CD14-positive monocyte (primary cell): ENCODE measurements around the gene ARL15. TPM values are rescaled to one million over a fixed set of nuclear protein-coding genes. Genes with fewer than 3 reads are reported as not detected.

Experiments used
- DNase-seq, 3 donors: peaks; one replicate each; pipeline ENCODE4 v3.0.0-alpha.2; 2011 to 2022
- H2AFZ ChIP-seq: 2 replicates; pipeline ENCODE4 v1.6.0; 2012; ENCODE audit warnings: mild to moderate bottlenecking, low read depth, low read length, inconsistent platforms; ENCODE audit not compliant: insufficient read depth, poor library complexity, severe bottlenecking
- H3K27ac ChIP-seq, 2 donors: 1 replicate in 1 of 2; 2 replicates in 1 of 2; pipeline ENCODE4 v1.5.1; 2012 to 2013; ENCODE audit warnings: low read length in 2 of 2, control low read depth in 1 of 2, inconsistent platforms in 1 of 2, low read depth in 1 of 2, mild to moderate bottlenecking in 1 of 2
- H3K27me3 ChIP-seq, 2 donors: one replicate each; pipeline versions ENCODE4 v1.6.0 to v1.6.1; 2011 to 2013; ENCODE audit warnings: low read length in 2 of 2; ENCODE audit not compliant: control insufficient read depth in 2 of 2, insufficient read depth in 2 of 2
- H3K36me3 ChIP-seq, 2 donors: replicated peaks in 1 of 2; 1 replicate in 1 of 2; 2 replicates in 1 of 2; pipeline versions ENCODE4 v1.5.1 to v1.6.1; 2012 to 2013; ENCODE audit warnings: low read length in 2 of 2, control low read depth in 1 of 2, inconsistent platforms in 1 of 2, mild to moderate bottlenecking in 1 of 2; ENCODE audit not compliant: insufficient read depth in 2 of 2, control insufficient read depth in 1 of 2
- H3K4me1 ChIP-seq, 2 donors: 1 replicate in 1 of 2; 2 replicates in 1 of 2; pipeline versions ENCODE4 v1.5.1 to v1.6.1; 2012 to 2013; ENCODE audit warnings: low read length in 2 of 2, control low read depth in 1 of 2, inconsistent platforms in 1 of 2, mild to moderate bottlenecking in 1 of 2, moderate library complexity in 1 of 2; ENCODE audit not compliant: insufficient read depth in 2 of 2, control insufficient read depth in 1 of 2
- H3K4me2 ChIP-seq: replicated peaks from 2 replicates; pipeline ENCODE3; 2012; ENCODE audit warnings: low read length, moderate library complexity, mild to moderate bottlenecking; ENCODE audit not compliant: poor library complexity, severe bottlenecking; ENCODE audit errors: extremely low read depth
- H3K4me3 ChIP-seq, 3 experiments: fragments of 200-600 bp in 1 of 3; sonication (generic) in 1 of 3; replicated peaks in 1 of 3; 1 replicate in 2 of 3; 2 replicates in 1 of 3; pipeline ENCODE4 v1.5.1; 2011 to 2013; ENCODE audit warnings: low read length in 3 of 3, mild to moderate bottlenecking in 3 of 3, control low read depth in 2 of 3, low read depth in 2 of 3, inconsistent platforms in 1 of 3, moderate library complexity in 1 of 3
- H3K79me2 ChIP-seq: 2 replicates; pipeline ENCODE4 v1.6.0; 2012; ENCODE audit warnings: mild to moderate bottlenecking, control low read depth, inconsistent platforms, low read length, moderate library complexity; ENCODE audit not compliant: insufficient read depth
- H3K9ac ChIP-seq: 2 replicates; pipeline ENCODE4 v1.6.0; 2017; ENCODE audit warnings: low read length, mild to moderate bottlenecking; ENCODE audit not compliant: insufficient read depth, poor library complexity, severe bottlenecking
- H3K9me3 ChIP-seq, 2 donors: replicated peaks in 1 of 2; 1 replicate in 1 of 2; 2 replicates in 1 of 2; pipeline versions ENCODE4 v1.5.1 to v1.6.1; 2012 to 2013; ENCODE audit warnings: low read length in 2 of 2, control low read depth in 1 of 2; ENCODE audit not compliant: control insufficient read depth in 1 of 2, insufficient read depth in 1 of 2
- H4K20me1 ChIP-seq: 2 replicates; pipeline ENCODE4 v1.6.0; 2012; ENCODE audit warnings: mild to moderate bottlenecking, low read length, control low read depth, moderate library complexity; ENCODE audit not compliant: insufficient read depth
- H3K27ac Mint-ChIP-seq, 7 donors: one replicate each; pipeline ENCODE4 v1.8.0; 2020; ENCODE audit warnings: mild to moderate bottlenecking in 7 of 7, mixed read lengths in 7 of 7, moderate library complexity in 6 of 7, inconsistent platforms in 2 of 7
- H3K27me3 Mint-ChIP-seq, 3 donors: one replicate each; pipeline ENCODE4 v1.8.0; 2021 to 2022; ENCODE audit warnings: low read depth in 3 of 3, mild to moderate bottlenecking in 3 of 3, mixed read lengths in 3 of 3, moderate library complexity in 3 of 3, inconsistent platforms in 1 of 3
- H3K36me3 Mint-ChIP-seq, 2 donors: one replicate each; pipeline ENCODE4 v1.8.0; 2020; ENCODE audit warnings: mixed read lengths in 2 of 2, inconsistent platforms in 1 of 2, mild to moderate bottlenecking in 1 of 2
- H3K4me1 Mint-ChIP-seq: one replicate; pipeline ENCODE4 v1.8.0; 2020; ENCODE audit warnings: mild to moderate bottlenecking, mixed read lengths
- H3K4me3 Mint-ChIP-seq, 2 donors: one replicate each; pipeline ENCODE4 v1.8.0; 2020; ENCODE audit warnings: mild to moderate bottlenecking in 2 of 2, mixed read lengths in 2 of 2, moderate library complexity in 1 of 2
- H3K9me3 Mint-ChIP-seq, 7 donors: one replicate each; pipeline ENCODE4 v1.8.0; 2020 to 2022; ENCODE audit warnings: mixed read lengths in 7 of 7, mild to moderate bottlenecking in 6 of 7, moderate library complexity in 6 of 7, inconsistent platforms in 2 of 7
- CTCF ChIP-seq: fragments of 200-600 bp; IDR thresholded peaks from one replicate; pipeline ENCODE4 v1.8.0; 2022; ENCODE audit warnings: antibody characterized with exemption, mild to moderate bottlenecking
- WGBS: methylation state at CpG from one replicate; pipeline ENCODE4 v1.1.5; 2013; ENCODE audit warnings: missing lambda C conversion rate; ENCODE audit not compliant: insufficient coverage; 5-methylcytosine and 5-hydroxymethylcytosine counted together
- intact Hi-C, 2 donors: fragments of 100-400 bp; cut with micrococcal nuclease; formaldehyde crosslinking; loops; one replicate each; pipeline versions ENCODE4 v1.15.0 to v1.15.1; 2023
- polyA plus RNA-seq, 3 donors: library from polyadenylated mRNA; depleted of rRNA in 1 of 3; unstranded in 2 of 3; stranded (reverse) in 1 of 3; fragments of 300-500 nt in 2 of 3; fragments of >200 nt in 1 of 3; fragmentation: Illumina TruSeq in 2 of 3; gene quantifications; 1 replicate in 2 of 3; 2 replicates in 1 of 3; pipeline ENCODE4 v1.2.3, GENCODE V29; 2012 to 2021

Gene ARL15
- polyA plus RNA-seq, 3 donors = 10.5 to 27.6 (median 18.0) TPM

- WGBS = 100% methylated on average over 1 of the region's 1 CpG
- peaks cover 0 to 3% (median 0%) of the 10 kb centered on the region in 7 donors for H3K9me3 Mint-ChIP-seq
- DNase-seq = no peak
- TF ChIP-seq CTCF = no peak
- Histone ChIP-seq H3K4me2 (no peak overlapping the region), H3K9ac (no peak overlapping the region), H3K9me3 (peaks cover 0 to 2% of the 10 kb centered on the region in 2 donors), H4K20me1 (no peaks in the 10 kb centered on the region), H3K27ac (no peak overlapping the region), H3K4me1 (no peaks in the 10 kb centered on the region), H2AFZ (no peak overlapping the region), H3K4me3 (no peak overlapping the region), H3K36me3 (no peaks in the 10 kb centered on the region), H3K79me2 (no peaks in the 10 kb centered on the region), H3K27me3 (no peaks in the 10 kb centered on the region)
- no peak overlapping the region for H3K27ac Mint-ChIP-seq
- H3K4me1 Mint-ChIP-seq = no peaks in the 10 kb centered on the region
- peaks cover 0 to 3% of the 10 kb centered on the region in 2 donors for H3K36me3 Mint-ChIP-seq
- peaks cover 0 to 3% (median 0%) of the 10 kb centered on the region in 3 donors for H3K27me3 Mint-ChIP-seq
- no peak overlapping the region for H3K4me3 Mint-ChIP-seq
- intact Hi-C loops = no loop called here
Observed at GRCh38 chr5:53893626-53894025, 416.7 kb downstream of the ARL15 start.

DNA sequence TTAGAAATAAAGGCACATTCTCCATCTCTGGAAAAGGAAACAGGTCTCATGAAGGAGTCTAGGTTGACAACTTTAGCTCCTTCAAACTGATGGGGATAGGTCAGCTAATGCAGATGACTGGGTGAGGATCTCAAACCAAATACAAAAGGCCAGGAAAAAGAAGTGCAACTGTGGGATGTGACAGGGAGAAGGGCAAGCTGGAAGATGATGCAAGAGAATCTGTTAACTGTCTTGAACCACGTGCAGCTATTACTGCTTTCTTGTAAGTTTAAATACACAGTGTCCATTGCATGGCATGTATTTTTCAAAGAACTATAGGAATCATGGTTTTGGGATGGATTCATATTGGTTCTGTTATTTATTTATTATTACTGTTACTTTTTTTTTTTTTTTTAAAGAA is 418.1 kb downstream of the ARL15 start:
- Mint-ChIP-seq H3K27ac (no peak overlapping the region), H3K4me3 (no peak overlapping the region), H3K4me1 (no peaks in the 10 kb centered on the region), H3K9me3 (no peaks in the 10 kb centered on the region), H3K36me3 (peaks cover 0 to 3% of the 10 kb centered on the region in 2 donors), H3K27me3 (peaks cover 0 to 2% (median 0%) of the 10 kb centered on the region in 3 donors)
- DNase-seq = no peak
- intact Hi-C loops = no loop called here
- H3K4me2 ChIP-seq = no peak overlapping the region
- no peaks in the 10 kb centered on the region for H3K4me1 ChIP-seq
- 80% methylated on average over 1 of the region's 1 CpG for WGBS
- H3K4me3 ChIP-seq = no peak overlapping the region
- no peaks in the 10 kb centered on the region for H3K9me3 ChIP-seq
- no peaks in the 10 kb centered on the region for H4K20me1 ChIP-seq
- TF ChIP-seq CTCF = no peak
- H3K36me3 ChIP-seq = no peaks in the 10 kb centered on the region
- no peaks in the 10 kb centered on the region for H3K79me2 ChIP-seq
- no peak overlapping the region for H2AFZ ChIP-seq
- H3K9ac ChIP-seq = no peak overlapping the region
- H3K27ac ChIP-seq = no peak overlapping the region
- H3K27me3 ChIP-seq = no peaks in the 10 kb centered on the region
